GM12878 (cell line): ENCODE data around the gene TRMT44. TPM values are rescaled to one million over a fixed set of nuclear protein-coding genes. Genes with fewer than 3 reads are reported as not detected.

Experiments used
- ATAC-seq: fragments of 200-7000 bp; cut with Tn5 transposase; 3 replicates; pipeline ENCODE4 v1.9.1; 2020; ENCODE audit warnings: mild to moderate bottlenecking, moderate library complexity
- BruUV-seq: library from RNA; stranded (reverse); fragments of 400-500 nt; replicated peaks from 2 replicates; lab custom pipeline; 2021; lab: Mats Ljungman, UMichigan
- CTCF ChIA-PET: fragments of 300-600 bp; sonication (Branson Sonifier 250); formaldehyde crosslinking; extraction: SDS; loops from one replicate; lab custom pipeline; 2021; ENCODE audit warnings: inconsistent platforms; lab: Yijun Ruan, JAX
- POLR2A ChIA-PET: fragments of 350-600 bp; formaldehyde crosslinking; extraction: SDS; loops from one replicate; lab custom pipeline; 2021; ENCODE audit warnings: inconsistent platforms; lab: Charles Lee
- RAD21 ChIA-PET: fragments of 300-600 bp; sonication (Branson Sonifier 250); formaldehyde crosslinking; loops from one replicate; lab custom pipeline; 2023; ENCODE audit warnings: antibody characterized with exemption; ENCODE audit not compliant: unreplicated experiment; lab: Charles Lee
- SMC1A ChIA-PET: fragments of 300-600 bp; sonication (Branson Sonifier 250); formaldehyde crosslinking; loops from one replicate; lab custom pipeline; 2023; ENCODE audit not compliant: unreplicated experiment, uncharacterized antibody; lab: Charles Lee
- DNase-seq: peaks from one replicate; pipeline ENCODE4 v3.0.0-alpha.2; 2011; ENCODE audit warnings: low read depth, low spot score
- FAIRE-seq: peaks from 3 replicates; lab custom pipeline; 2011; peaks lifted over from hg19 to GRCh38; lab: Jason Lieb, UNC
- H2AFZ ChIP-seq: 2 replicates; pipeline ENCODE4 v1.6.0; 2011; ENCODE audit warnings: low read depth, low read length, control low read depth; ENCODE audit not compliant: control insufficient read depth
- H3K27ac ChIP-seq: 2 replicates; pipeline ENCODE4 v1.5.1; 2011; ENCODE audit warnings: control low read depth; ENCODE audit not compliant: control insufficient read depth, insufficient read depth
- H3K27me3 ChIP-seq, 2 experiments: replicated peaks in 1 of 2; 2 replicates each; pipeline versions ENCODE4 v1.6.0 to v1.6.1; 2011; ENCODE audit warnings: low read length in 1 of 2; ENCODE audit not compliant: control insufficient read depth in 2 of 2, insufficient read depth in 2 of 2
- H3K36me3 ChIP-seq, 2 experiments: 2 replicates each; pipeline ENCODE4 v1.5.1; 2011; ENCODE audit warnings: low read length in 1 of 2; ENCODE audit not compliant: control insufficient read depth in 2 of 2, insufficient read depth in 2 of 2
- H3K4me1 ChIP-seq: 2 replicates; pipeline ENCODE4 v1.6.1; 2011; ENCODE audit warnings: mild to moderate bottlenecking, low read length, moderate library complexity, mixed read lengths; ENCODE audit not compliant: control insufficient read depth, insufficient read depth
- H3K4me2 ChIP-seq: 2 replicates; pipeline ENCODE4 v1.6.0; 2011; ENCODE audit warnings: control low read depth; ENCODE audit not compliant: control insufficient read depth, insufficient read depth
- H3K4me3 ChIP-seq: fragments of 200-600 bp; sonication (generic); 2 replicates; pipeline ENCODE4 v1.5.1; 2016
- H3K79me2 ChIP-seq: 2 replicates; pipeline ENCODE4 v1.6.0; 2011; ENCODE audit warnings: low read length; ENCODE audit not compliant: control insufficient read depth, insufficient read depth
- H3K9ac ChIP-seq: 2 replicates; pipeline ENCODE4 v1.8.0; 2011; ENCODE audit warnings: low read length, control low read depth, mixed read lengths; ENCODE audit not compliant: control insufficient read depth, insufficient read depth
- H3K9me3 ChIP-seq: replicated peaks from 3 replicates; pipeline ENCODE4 v1.5.1; 2011; ENCODE audit warnings: mild to moderate bottlenecking, low read length; ENCODE audit not compliant: control insufficient read depth, insufficient read depth
- H4K20me1 ChIP-seq: 2 replicates; pipeline ENCODE4 v1.6.0; 2011; ENCODE audit not compliant: control insufficient read depth, insufficient read depth
- BHLHE40 ChIP-seq, 2 experiments: fragments of 450-650 bp in 1 of 2; IDR thresholded peaks; 2 replicates each; pipeline ENCODE4 v1.6.1; 2011 to 2017; ENCODE audit warnings: low read depth in 2 of 2, borderline replicate concordance in 1 of 2, improper control_type of control experiment in 1 of 2, low read length in 1 of 2, mild to moderate bottlenecking in 1 of 2
- E2F8 ChIP-seq: fragments of 450-650 bp; IDR thresholded peaks from 2 replicates; pipeline ENCODE4 v1.6.1; 2018; ENCODE audit warnings: mild to moderate bottlenecking, low read depth, moderate library complexity; ENCODE audit not compliant: partially characterized antibody
- EP300 ChIP-seq, 2 experiments: fragments of 150-350 bp in 1 of 2; IDR thresholded peaks; 2 replicates each; pipeline ENCODE4 v1.6.1; 2011 to 2012; ENCODE audit warnings: low read depth in 2 of 2, low read length in 2 of 2, borderline replicate concordance in 1 of 2, improper control_type of control experiment in 1 of 2, inconsistent platforms in 1 of 2; ENCODE audit not compliant: control insufficient read depth in 1 of 2
- MEF2A ChIP-seq: IDR thresholded peaks from 2 replicates; pipeline ENCODE4 v1.6.1; 2011; ENCODE audit warnings: low read depth, mild to moderate bottlenecking, low read length, moderate library complexity; ENCODE audit not compliant: insufficient read depth
- NR2C2 ChIP-seq: IDR thresholded peaks from 2 replicates; pipeline ENCODE4 v1.6.1; 2011; ENCODE audit warnings: borderline replicate concordance, low read depth; ENCODE audit not compliant: control insufficient read depth, insufficient read length
- RCOR1 ChIP-seq: conservative IDR thresholded peaks from 2 replicates; pipeline ENCODE4 v1.6.1; 2012; ENCODE audit warnings: low read depth, low read length, improper control_type of control experiment
- RFX5 ChIP-seq: IDR thresholded peaks from 2 replicates; pipeline ENCODE4 v1.6.1; 2011; ENCODE audit warnings: low read depth, low read length, improper control_type of control experiment
- SREBF1 ChIP-seq: IDR thresholded peaks from 2 replicates; pipeline ENCODE4 v1.6.1; 2012; ENCODE audit warnings: mild to moderate bottlenecking, low read length
- ZNF622 ChIP-seq: fragments of 450-650 bp; IDR thresholded peaks from 2 replicates; pipeline ENCODE4 v1.6.1; 2017; ENCODE audit warnings: mild to moderate bottlenecking, inconsistent platforms
- ZSCAN29 ChIP-seq: fragments of 450-650 bp; IDR thresholded peaks from 2 replicates; pipeline ENCODE4 v1.6.1; 2017; ENCODE audit warnings: mild to moderate bottlenecking, moderate library complexity
- ZZZ3 ChIP-seq: IDR thresholded peaks from 2 replicates; pipeline ENCODE4 v1.6.1; 2011; ENCODE audit warnings: low read depth; ENCODE audit not compliant: control insufficient read depth, insufficient read length
- WGBS: methylation state at CpG from one replicate; pipeline ENCODE4 v1.1.6; 2016; ENCODE audit warnings: low lambda C conversion rate; ENCODE audit not compliant: insufficient replicate concordance, insufficient coverage; ENCODE audit errors: missing lambda C conversion rate; 5-methylcytosine and 5-hydroxymethylcytosine counted together
- in situ Hi-C: fragments of 300-500 bp; cut with MboI; formaldehyde crosslinking; loops from 9 replicates; pipeline ENCODE4 v1.14.3; 2018; ENCODE audit warnings: mixed read lengths
- intact Hi-C: fragments of 100-400 bp; cut with micrococcal nuclease; formaldehyde crosslinking; loops from one replicate; pipeline ENCODE4 v1.14.2; 2022; ENCODE audit not compliant: unreplicated experiment
- polyA plus RNA-seq, 11 experiments: library from polyadenylated mRNA; depleted of rRNA in 4 of 11; unstranded in 6 of 11; stranded (reverse) in 5 of 11; fragments of >200 nt; fragmentation: Nextera tagmentation in 4 of 11; fragmentation: Illumina TruSeq in 1 of 11; extraction: Ambion mirVana in 4 of 11; extraction: Trizol in 1 of 11; gene quantifications; 1 replicate in 1 of 11; 2 replicates in 10 of 11; pipeline versions ENCODE4 v1.2.1 to v1.2.3, GENCODE V29; 2011 to 2016; ENCODE audit warnings: inconsistent platforms in 2 of 11, missing spikeins in 2 of 11, low read depth in 1 of 11
- total RNA-seq, 4 experiments: library from RNA; depleted of rRNA in 3 of 4; stranded (reverse); fragments of >200 nt in 3 of 4; fragmentation: Illumina TruSeq in 1 of 4; extraction: Trizol in 1 of 4; gene quantifications; 2 replicates each; pipeline versions ENCODE4 v1.2.1 to v1.2.3, GENCODE V29; 2013 to 2021
- TF ChIP-seq, protein P1 (sequence below): IDR thresholded peaks from 2 replicates; pipeline ENCODE4 v1.6.1; 2012; ENCODE audit warnings: mild to moderate bottlenecking, low read depth, low read length
- TF ChIP-seq, protein P2 (sequence below): fragments of 450-650 bp; formaldehyde crosslinking; IDR thresholded peaks from 2 replicates; pipeline ENCODE4 v1.5.0; 2022; ENCODE audit warnings: mild to moderate bottlenecking, missing genetic modification characterization

Gene TRMT44
- total and polyA plus RNA-seq, 10 of the 15 experiments (the other 5 are each of a cell fraction or from before 2014, with no cell fraction given) = 1.3 to 18.5 (median 10.1) TPM

DNA sequence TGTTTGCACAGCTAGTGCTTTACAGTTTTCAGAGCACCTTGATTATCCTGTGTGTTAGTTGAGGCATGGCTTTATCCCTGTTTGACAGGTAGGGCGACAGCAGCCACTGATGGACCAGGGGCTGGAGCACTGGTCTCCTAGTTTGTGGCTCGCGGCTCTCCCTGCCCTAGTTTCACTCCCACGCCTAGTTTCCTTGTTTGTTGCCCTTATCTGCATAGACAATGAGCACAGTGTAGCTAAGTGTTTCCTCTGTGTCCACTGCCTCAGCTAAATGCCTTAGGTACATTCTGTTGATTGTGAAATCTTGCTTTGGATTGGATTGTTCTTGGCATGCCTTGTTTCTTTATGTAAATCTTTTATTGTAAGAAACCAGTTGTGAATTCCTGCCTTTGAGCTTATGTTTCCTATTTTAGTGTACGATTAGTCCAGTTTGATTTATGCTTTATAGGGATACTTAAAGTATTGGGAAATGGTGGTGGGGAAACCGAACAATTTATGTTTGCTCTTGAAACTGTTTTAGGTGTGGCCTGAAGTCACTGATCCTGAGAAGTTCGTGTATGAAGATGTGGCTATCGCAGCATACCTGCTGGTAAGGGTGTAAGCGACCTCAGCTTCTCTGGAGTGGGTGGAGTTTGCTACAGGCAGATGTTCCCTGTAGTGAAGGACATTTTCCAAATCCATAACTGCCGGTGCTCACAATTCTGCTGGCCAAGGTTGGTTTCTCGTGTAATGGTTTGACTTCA is 11.0 kb downstream of the TRMT44 start (continued):
- TF ChIP-seq EP300 (IDR thresholded peaks at IDR 0.05; ENCODE audit: borderline replicate concordance in 1 of 2, control insufficient read depth in 1 of 2, low read depth in 2 of 2, low read length in 2 of 2) (no peak), BHLHE40 (IDR thresholded peaks at IDR 0.05; ENCODE audit: borderline replicate concordance in 1 of 2, low read depth in 2 of 2, low read length in 1 of 2) (no peak), SREBF1 (no peak), ZNF622 (no peak), RFX5 (no peak), ZSCAN29 (no peak), RCOR1 (no peak)
- TF ChIP-seq, protein P1, sequence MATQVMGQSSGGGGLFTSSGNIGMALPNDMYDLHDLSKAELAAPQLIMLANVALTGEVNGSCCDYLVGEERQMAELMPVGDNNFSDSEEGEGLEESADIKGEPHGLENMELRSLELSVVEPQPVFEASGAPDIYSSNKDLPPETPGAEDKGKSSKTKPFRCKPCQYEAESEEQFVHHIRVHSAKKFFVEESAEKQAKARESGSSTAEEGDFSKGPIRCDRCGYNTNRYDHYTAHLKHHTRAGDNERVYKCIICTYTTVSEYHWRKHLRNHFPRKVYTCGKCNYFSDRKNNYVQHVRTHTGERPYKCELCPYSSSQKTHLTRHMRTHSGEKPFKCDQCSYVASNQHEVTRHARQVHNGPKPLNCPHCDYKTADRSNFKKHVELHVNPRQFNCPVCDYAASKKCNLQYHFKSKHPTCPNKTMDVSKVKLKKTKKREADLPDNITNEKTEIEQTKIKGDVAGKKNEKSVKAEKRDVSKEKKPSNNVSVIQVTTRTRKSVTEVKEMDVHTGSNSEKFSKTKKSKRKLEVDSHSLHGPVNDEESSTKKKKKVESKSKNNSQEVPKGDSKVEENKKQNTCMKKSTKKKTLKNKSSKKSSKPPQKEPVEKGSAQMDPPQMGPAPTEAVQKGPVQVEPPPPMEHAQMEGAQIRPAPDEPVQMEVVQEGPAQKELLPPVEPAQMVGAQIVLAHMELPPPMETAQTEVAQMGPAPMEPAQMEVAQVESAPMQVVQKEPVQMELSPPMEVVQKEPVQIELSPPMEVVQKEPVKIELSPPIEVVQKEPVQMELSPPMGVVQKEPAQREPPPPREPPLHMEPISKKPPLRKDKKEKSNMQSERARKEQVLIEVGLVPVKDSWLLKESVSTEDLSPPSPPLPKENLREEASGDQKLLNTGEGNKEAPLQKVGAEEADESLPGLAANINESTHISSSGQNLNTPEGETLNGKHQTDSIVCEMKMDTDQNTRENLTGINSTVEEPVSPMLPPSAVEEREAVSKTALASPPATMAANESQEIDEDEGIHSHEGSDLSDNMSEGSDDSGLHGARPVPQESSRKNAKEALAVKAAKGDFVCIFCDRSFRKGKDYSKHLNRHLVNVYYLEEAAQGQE = no peak

- Histone ChIP-seq H3K4me2 (no peak overlapping the region), H2AFZ (no peak overlapping the region), H3K27ac (no peak overlapping the region), H4K20me1 (no peaks in the 10 kb centered on the region), H3K4me3 (no peak overlapping the region), H3K9me3 (no peaks in the 10 kb centered on the region), H3K9ac (no peak overlapping the region), H3K27me3 (no peaks in the 10 kb centered on the region), H3K4me1 (no peaks in the 10 kb centered on the region), H3K79me2 (no peaks in the 10 kb centered on the region), H3K36me3 (peaks cover 12 to 18% of the 10 kb centered on the region in 2 experiments; a peak in 3 of 4 replicates)
- no TSS peak for BruUV-seq
- ChIA-PET POLR2A (no interaction called here), SMC1A (no interaction called here), RAD21 (no interaction called here), CTCF (no interaction called here)
- in situ Hi-C loops = no loop called here
- intact Hi-C loops = no loop called here
- DNase-seq (no peak), ATAC-seq (no peak), FAIRE-seq (no peak)
- 72% methylated on average over 3 of the region's 3 CpGs for WGBS
- TF ChIP-seq E2F8 = no peak
- TF ChIP-seq MEF2A = no peak
- TF ChIP-seq, protein P2, sequence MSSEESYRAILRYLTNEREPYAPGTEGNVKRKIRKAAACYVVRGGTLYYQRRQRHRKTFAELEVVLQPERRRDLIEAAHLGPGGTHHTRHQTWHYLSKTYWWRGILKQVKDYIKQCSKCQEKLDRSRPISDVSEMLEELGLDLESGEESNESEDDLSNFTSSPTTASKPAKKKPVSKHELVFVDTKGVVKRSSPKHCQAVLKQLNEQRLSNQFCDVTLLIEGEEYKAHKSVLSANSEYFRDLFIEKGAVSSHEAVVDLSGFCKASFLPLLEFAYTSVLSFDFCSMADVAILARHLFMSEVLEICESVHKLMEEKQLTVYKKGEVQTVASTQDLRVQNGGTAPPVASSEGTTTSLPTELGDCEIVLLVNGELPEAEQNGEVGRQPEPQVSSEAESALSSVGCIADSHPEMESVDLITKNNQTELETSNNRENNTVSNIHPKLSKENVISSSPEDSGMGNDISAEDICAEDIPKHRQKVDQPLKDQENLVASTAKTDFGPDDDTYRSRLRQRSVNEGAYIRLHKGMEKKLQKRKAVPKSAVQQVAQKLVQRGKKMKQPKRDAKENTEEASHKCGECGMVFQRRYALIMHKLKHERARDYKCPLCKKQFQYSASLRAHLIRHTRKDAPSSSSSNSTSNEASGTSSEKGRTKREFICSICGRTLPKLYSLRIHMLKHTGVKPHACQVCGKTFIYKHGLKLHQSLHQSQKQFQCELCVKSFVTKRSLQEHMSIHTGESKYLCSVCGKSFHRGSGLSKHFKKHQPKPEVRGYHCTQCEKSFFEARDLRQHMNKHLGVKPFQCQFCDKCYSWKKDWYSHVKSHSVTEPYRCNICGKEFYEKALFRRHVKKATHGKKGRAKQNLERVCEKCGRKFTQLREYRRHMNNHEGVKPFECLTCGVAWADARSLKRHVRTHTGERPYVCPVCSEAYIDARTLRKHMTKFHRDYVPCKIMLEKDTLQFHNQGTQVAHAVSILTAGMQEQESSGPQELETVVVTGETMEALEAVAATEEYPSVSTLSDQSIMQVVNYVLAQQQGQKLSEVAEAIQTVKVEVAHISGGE (CRISPR knock-in tag) = no peak
- no peak for TF ChIP-seq NR2C2
- TF ChIP-seq ZZZ3 = no peak
Measured at GRCh38 chr4:8453957-8454356, 13.4 kb downstream of the TRMT44 start.
